Measurements from ENCODE around the gene GRIN3B.

The GRIN3B gene

DNA sequence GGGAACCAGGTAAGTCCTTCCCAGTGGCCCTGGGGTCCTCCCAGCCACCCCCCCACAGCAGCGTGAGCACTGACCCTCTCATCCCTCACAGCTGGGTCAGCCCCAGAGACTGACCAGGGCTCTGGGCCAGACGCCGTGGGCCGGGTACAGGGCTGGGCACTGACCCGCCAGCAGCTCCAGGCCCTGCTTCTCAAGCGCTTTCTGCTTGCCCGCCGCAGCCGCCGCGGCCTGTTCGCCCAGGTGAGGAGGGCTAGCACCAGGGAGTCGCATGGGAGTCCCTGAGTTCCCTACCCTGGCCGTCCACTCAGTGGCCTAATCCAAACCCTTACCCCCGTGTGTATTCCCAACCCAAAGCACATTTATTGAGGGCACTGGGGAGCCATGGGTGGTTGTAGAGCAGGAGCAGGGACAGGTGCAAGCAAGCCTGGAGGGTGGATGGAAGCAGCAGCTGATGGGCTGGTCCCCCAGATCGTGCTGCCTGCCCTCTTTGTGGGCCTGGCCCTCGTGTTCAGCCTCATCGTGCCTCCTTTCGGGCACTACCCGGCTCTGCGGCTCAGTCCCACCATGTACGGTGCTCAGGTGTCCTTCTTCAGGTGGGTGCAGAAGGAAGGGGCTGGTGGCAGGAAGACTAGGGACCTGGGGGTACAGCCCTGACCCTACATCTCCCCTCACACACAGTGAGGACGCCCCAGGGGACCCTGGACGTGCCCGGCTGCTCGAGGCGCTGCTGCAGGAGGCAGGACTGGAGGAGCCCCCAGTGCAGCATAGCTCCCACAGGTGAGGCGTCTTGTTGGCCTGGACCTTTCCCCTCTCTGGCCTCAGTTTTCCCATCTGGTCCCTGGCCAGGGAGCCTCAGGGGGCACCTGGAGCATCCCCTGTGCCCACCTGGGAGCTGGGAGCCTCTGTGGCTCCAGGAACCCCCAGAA, 54.1 kb downstream of the GRIN3B start:
- DNase-seq (ENCODE audit: low read depth): no peak
- TF ChIP-seq, protein P1, sequence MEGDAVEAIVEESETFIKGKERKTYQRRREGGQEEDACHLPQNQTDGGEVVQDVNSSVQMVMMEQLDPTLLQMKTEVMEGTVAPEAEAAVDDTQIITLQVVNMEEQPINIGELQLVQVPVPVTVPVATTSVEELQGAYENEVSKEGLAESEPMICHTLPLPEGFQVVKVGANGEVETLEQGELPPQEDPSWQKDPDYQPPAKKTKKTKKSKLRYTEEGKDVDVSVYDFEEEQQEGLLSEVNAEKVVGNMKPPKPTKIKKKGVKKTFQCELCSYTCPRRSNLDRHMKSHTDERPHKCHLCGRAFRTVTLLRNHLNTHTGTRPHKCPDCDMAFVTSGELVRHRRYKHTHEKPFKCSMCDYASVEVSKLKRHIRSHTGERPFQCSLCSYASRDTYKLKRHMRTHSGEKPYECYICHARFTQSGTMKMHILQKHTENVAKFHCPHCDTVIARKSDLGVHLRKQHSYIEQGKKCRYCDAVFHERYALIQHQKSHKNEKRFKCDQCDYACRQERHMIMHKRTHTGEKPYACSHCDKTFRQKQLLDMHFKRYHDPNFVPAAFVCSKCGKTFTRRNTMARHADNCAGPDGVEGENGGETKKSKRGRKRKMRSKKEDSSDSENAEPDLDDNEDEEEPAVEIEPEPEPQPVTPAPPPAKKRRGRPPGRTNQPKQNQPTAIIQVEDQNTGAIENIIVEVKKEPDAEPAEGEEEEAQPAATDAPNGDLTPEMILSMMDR (IDR thresholded peaks at IDR 0.05; ENCODE audit: low read depth, low read length, missing control alignments): no peak
- H3K4me3 ChIP-seq (ENCODE audit: low read depth, low read length): no peak overlapping the region

DNA sequence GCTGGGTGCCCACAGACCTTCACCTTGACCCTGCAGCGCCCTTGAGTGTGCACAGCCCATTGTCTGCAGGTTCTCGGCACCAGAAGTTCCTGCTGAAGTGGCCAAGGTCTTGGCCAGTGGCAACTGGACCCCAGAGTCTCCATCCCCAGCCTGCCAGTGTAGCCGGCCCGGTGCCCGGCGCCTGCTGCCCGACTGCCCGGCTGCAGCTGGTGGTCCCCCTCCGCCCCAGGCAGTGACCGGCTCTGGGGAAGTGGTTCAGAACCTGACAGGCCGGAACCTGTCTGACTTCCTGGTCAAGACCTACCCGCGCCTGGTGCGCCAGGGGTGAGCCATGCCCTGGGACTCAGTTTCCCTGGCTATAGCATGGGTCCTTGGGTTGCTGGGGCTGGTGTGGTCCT, 54.8 kb downstream of the GRIN3B start:
- DNase-seq (ENCODE audit: low read depth): no peak
- H3K4me3 ChIP-seq (ENCODE audit: low read depth, low read length): no peak overlapping the region
- TF ChIP-seq, protein P1 (IDR thresholded peaks at IDR 0.05; ENCODE audit: low read depth, low read length, missing control alignments): no peak

DNA sequence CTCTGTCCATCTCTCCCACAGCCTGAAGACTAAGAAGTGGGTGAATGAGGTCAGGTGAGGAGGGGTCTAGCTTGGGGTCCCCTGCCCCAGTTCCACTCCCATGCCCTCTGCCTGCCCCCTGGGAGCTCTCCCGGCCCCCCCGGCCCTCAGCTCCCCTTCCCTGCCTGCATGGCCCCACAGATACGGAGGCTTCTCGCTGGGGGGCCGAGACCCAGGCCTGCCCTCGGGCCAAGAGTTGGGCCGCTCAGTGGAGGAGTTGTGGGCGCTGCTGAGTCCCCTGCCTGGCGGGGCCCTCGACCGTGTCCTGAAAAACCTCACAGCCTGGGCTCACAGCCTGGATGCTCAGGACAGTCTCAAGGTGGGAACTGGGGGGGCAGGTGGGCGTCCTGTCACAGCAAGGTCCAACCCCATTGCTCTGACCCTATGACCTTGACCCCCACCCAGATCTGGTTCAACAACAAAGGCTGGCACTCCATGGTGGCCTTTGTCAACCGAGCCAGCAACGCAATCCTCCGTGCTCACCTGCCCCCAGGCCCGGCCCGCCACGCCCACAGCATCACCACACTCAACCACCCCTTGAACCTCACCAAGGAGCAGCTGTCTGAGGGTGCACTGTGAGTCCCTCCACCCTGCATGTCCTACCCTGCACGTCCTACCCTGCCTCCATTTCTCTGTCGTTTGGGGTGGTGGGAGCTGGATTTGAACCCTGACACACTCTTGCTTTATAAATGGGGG, 55.8 kb downstream of the GRIN3B start:
- TF ChIP-seq, protein P1 (IDR thresholded peaks at IDR 0.05; ENCODE audit: low read depth, low read length, missing control alignments): no peak
- DNase-seq (ENCODE audit: low read depth): no peak

DNA sequence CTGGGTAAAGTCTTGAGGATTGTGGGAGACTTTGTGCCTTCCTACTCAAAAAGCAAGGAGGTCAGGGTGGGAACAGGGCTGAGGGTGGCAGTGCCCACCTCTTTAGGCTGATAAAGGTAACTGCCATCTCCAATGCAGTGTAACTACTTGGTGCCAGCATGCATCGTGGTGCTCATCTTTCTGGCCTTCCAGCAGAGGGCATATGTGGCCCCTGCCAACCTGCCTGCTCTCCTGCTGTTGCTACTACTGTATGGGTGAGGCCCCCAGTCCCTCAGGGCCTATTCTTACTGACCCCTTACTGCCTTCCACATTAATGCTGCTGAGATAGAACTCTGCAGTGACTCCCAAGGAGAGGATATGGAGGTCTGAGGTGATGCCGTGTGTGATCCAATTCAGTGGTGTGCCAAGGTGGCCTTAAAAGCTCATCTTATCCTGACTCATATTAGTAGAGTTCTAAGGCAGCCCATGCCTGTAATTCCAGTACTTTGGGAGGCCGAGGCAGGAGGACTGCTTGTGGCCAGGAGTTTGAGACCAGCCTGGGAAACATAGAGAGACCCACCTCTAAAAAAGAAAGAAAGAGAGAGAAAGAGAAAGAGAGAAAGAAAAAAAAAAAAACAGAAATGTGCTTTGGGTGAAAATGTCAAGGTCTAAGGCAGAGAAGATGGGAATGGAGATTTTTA, 57.1 kb downstream of the GRIN3B start:
- no peak overlapping the region for H3K4me3 ChIP-seq (ENCODE audit: low read depth, low read length)
- TF ChIP-seq, protein P1 (IDR thresholded peaks at IDR 0.05; ENCODE audit: low read depth, low read length, missing control alignments): peak; percentile 53
- no peak for DNase-seq (ENCODE audit: low read depth)

More for the DNA sequence above, 55.8 kb downstream of the GRIN3B start:
- no peak overlapping the region for H3K4me3 ChIP-seq (ENCODE audit: low read depth, low read length)

DNA sequence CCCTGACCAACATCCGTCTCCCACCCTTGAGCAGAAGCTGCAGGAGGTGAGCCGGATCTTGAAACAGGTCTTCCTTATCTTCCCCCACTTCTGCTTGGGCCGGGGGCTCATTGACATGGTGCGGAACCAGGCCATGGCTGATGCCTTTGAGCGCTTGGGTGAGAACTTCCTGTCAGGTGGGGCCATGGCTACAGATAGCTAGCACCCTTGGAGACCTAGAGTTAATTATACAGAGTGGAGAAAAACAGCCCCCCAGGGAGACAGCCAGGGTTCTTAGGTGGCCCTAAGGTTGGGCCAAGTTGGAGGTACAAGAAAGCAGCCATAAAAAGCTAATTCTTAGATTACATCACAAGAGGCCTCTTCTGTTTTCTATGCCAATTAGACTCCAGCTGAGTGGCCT, 57.9 kb downstream of the GRIN3B start:
- no peak for DNase-seq (ENCODE audit: low read depth)
- H3K4me3 ChIP-seq (ENCODE audit: low read depth, low read length): no peak overlapping the region

More for the DNA sequence above, 57.9 kb downstream of the GRIN3B start:
- TF ChIP-seq, protein P1 (IDR thresholded peaks at IDR 0.05; ENCODE audit: low read depth, low read length, missing control alignments): no peak
